Activated CD8-positive, alpha-beta memory T cell treated with anti-CD3 and anti-CD28 coated beads, Interleukin-2, amount 50 U/mL, for 24 hours (primary cell): ENCODE results near the gene TEX26.
"Not testable (repeated sequence)": the region's sequence is repeated elsewhere in the genome, so short reads cannot be mapped to it uniquely, and the experiment has no call there.

Experiments
- DNase-seq: peaks from one replicate; pipeline ENCODE4 v3.0.0-alpha.2; 2020; ENCODE audit errors: extremely low read depth

Gene TEX26

DNA sequence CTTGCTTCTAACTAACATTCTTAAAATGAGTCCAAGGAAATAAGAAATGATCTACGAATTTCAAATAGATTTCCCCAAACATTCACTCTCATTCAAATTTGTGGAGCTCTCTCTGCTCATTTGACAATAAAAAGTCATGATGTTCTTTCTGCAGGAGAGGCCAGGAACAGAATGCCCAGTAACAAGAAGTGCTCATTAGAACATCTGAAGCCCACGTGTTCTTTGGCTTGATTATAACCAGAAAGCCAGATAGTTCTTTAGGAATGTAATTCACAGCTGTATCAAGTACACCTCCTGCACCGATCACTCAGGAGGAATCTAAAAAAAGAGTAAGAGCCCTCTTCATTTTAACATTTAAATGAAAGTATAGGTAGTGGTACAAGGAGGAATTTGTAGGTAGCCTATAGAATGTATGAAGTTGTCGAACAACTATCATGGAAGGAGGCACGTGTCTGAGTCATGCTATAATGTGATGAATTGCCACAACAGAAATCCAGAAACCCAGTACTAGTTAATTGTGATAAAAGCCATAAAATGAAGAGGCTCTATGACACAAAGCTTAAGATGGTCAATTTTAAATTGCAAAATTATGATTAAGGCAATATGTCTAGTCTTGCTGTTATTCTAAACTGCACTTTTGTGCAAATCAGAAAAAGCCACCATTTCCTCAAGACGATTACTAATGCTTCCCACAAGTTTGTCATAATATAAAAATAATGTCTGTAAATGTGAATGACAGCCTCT, 13.6 kb upstream of the TEX26 start:
- no peak for DNase-seq

DNA sequence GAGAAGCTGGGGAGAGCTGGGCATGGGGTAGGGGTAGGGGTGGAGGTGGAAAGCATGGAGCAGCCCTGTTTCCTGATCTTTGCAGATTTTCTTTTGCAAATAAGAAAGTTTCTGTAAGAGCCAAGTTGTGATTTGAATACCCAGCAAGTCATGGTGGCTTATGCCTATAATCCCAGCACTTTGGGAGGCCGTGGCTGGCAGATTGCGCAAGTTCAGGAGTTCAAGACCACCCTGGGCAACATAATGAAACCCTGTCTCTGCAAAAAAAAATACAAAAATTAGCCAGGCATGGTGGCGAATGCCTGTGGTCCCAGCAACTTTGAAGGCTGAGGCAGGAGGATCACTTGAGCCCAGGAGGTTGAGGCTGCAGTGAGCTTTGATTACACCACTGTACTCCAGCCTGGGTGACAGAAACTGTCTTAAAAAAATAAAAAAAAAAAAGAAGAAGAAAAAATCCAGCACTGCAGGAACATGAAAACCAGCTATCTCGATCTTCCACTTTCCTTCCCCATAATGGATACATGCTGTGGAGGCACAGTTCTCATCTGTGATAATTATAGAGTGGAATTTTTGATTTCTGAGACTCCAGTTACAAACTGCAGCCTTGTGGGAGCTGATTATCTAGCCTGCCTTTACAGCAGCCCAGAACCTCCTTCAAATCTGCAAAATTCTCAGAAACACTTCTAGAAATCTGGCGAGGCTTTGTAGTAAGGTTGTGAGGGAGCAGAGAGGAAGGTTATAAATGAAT, 12.1 kb upstream of the TEX26 start:
- DNase-seq: no peak

DNA sequence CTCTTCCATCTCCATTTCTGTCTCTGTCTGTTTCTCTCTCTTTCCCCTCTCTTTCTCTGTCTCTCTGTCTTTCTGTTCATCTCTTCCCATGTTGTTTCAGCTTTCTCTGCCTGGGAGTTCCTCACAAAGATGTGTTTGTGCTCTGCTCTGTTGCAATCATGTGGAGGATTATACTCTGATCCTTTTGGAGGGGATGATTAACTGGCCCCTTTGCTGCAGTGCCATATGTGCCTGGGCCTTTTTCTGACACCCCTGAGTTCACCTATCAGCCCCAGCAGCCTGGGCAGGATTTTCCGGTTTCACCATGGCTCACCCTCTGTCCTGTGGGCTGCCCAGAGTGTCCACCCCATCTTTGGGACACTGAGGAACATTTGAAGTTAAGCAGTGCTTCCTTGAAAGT, 9.0 kb upstream of the TEX26 start:
- DNase-seq: no peak

DNA sequence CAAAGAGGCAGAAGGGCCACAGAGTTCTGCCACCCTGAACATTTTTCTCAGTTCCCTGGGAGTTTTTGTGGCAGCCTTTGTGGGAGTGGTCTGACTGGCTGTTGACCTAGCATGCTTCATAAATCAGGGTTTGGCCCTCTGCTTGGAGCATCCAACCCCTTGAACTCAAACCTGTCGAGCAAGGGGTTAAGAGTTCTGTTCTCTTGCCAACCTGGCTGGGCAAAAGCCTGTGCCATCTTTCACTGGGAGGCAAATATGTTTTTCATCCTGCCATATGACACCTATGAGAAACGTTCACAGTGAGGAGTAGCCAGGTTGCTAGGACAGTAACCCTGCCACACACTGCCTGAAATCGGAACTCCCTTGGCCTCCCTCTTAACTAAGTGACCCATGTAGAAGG, 7.7 kb upstream of the TEX26 start:
- no peak for DNase-seq

DNA sequence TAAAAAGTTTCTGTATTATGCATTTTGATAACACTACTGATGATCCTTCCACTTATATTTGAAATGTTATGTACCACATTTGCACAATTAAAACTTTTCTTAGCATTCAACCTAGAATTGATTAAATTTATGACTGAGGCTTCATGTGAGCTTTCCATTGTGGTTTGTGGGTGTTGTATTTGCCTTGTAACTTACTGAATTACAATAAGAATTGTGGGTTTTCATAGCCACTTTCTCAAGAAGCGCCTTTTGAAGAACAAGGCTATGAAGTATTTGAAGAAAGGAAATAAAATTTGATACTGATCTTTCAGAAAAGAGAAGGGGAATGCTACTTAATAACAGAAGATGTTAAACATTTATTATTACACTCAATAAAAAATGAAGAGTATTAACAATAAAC, 7.0 kb upstream of the TEX26 start:
- DNase-seq: no peak

DNA sequence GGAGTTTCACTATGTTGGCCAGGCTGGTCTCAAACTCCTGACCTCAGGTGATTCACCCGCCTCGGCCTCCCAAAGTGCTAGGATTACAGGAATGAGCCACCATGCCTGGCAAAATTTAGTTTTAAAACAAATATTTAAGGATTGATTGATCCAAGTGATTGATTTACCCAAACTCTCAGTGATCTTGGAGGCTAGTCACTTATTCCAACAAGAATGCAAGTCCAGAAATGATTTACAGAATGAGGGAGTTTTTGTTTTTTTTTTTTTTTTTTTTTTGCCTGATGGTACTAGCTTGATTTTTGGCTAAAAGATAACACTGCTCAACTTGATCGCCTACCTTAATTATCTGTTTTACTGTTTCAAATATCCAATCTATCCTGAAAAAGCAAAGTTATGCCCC, 5.7 kb upstream of the TEX26 start:
- DNase-seq: no peak

DNA sequence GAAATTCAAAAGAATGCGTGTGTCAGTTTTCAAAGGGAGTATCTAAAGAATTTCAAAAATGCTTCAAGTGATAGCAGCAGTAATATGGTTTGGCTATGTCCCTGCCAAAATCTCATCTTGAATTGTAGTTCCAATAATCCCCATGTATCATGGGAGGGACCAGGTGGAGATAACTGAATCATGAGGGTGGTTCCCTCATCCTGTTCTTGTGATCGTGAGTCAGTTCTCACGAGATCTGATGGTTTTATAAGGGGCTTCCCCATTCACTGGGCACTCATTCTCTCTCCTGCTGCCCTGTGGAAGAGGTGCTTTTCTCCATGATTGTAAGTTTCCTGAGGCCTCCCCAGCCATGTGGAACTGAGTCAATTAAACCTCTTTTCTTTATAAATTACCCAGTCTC, 5.3 kb upstream of the TEX26 start:
- not testable (repeated sequence) for DNase-seq

DNA sequence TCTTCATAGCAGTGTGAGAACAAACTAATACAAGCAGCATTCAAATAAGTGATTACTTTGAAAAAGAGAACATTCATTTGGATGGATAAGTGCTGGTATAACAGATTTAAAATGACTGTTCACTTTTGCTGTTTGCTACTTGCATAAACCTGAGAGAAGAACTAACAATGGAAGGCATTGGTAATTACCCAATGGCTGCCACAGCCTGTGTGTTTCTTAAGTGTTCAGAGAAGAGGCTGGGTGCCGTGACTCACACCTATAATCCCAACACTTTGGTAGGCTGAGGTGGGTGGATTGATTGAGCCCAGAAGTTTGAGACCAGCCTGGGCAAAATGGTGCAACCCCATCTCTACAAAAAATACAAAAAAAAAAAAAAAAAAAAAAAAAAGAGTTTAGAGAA, 4.9 kb upstream of the TEX26 start:
- no peak for DNase-seq

DNA sequence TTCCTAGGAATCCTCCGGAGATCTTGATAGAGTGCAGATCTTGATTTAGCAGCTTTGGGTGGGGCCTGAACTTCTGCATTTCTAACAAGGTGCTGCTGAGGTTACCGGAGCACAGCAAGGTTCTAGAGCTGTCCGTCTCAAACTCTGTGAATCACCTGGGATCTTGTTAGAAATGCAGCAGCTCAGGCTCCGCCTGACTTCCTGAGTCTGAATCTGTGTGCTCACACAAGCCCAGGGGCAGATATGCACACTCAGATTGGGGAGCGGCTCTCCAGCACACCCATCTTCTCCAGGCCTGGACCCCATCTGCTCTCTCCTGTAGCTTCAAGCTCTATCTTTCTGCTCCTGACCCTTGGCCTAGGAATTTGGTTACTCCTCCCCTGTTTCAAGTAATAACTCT, 3.5 kb upstream of the TEX26 start:
- no peak for DNase-seq

DNA sequence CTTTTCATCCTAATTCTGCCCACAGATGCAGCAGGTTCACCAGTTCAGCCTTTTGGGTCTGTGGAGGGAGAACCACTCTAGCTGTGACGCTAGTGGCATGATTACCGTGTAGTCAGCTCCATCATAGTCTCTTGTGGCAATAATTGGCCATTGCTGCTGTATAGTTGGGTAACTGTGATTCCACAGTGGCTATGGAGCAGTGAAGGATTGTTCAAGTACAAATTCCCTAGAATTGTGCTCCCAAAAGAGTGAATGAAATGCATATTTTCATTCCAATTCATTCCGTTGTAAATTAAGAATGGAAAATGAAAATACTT, 856 bp downstream of the TEX26 start:
- no peak for DNase-seq

DNA sequence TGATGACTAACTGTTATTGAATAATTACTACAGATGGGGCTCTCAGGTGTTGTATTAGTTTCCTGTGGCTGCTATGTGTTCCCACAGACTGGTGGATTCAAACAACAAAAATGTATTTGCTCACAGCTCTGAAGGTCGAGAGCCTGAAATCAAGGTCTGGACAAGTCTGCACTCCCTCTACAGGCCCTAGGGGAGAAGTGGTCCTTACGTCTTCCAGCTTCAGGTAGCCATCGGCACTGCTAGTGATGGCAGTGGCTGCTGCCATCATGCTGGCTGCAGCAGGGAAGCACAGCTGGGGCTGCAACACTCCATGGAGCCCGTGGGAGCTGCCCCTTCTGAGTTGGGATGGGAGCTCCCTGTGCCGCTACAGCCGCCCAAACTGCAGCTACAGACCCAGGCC, 1.9 kb downstream of the TEX26 start:
- no peak for DNase-seq

DNA sequence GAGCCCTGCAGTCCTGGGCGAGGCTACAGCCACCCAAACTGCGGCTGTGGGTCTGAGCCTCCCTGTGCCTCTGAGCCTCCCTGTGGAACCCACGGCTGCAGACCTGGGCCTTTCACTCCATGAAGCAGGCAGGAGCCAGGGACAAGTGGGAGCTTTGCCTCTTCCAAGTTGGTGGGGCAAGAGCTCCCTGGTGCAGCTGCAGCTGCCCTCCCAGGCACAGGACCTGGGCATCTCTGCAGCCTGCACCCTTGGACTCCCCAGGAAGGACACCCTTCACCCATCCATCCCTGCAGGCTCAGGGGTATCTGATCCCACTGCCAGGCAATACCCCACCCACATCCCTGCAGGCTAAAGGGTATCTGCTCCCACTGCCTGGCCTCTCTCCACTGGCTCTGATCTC, 2.3 kb downstream of the TEX26 start:
- no peak for DNase-seq

DNA sequence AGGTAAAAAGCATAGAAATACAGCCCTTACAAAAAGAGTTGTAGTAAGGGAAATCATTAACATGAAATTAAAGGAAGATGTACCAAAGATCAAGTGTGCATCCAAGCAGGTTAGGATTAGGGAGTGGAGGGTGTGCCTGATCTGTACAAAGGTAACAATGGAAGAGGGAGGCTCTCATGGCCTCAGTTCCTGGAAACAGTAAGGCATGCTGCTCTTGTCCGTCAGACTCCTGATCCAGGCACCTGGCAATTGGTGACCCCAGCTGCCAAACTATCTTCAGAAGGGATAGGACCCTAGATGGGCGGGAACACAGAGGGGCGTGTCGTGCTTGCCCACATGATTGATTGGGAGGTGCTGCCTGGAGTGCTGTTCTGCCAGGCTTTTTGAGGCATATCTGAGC, 4.5 kb downstream of the TEX26 start:
- no peak for DNase-seq

DNA sequence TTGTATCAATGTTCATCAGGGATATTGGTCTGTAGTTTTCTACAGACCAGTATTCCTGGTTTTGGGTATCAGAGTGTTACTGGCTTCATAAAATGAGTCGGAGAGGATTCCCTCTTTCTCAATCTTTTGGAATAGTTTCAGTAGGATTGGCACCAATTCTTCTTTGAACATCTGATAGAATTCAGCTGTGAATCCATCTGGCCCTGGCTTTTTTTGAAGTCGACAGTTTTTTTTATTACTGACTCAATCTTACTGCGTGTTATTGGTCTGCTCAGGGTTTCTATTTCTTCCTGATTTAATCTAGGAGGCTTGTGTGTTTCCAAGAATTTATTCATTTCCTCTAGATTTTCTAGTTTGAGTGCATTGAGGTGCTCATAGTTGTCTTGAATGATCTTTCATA, 11.4 kb downstream of the TEX26 start:
- no peak for DNase-seq

DNA sequence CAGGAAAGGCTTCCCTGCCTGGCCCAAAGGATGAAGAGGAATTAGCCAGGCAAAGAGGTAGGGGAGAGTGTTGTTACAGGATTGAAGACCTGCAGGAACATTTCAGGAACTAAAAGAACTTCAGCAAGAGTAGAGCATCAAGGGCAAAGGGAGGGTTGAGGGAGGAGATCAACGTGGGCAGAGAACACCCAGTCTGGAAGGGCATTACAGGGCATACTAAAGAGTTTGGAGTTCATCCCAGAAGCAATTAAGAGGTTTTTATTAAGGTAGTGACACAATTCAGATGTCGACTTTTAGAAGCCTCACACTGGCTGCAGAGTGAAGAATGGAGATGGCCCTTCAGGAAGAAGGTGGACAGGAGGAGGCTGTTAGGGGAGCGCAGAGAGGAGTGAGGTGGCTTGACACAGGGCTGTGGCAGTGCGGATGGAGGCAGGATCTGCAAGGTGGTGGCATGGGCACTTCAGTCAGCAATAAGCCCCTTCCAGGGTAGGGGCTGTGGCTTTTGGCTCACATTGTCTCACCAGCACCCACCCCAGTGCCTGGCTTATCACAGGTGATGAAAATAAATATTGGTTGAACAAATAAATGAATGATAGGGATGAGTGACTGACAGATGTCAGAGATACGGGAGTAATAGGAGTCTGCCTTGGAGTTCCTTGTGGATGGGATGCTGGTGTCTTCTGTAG, 24.9 kb downstream of the TEX26 start:
- DNase-seq: no peak

DNA sequence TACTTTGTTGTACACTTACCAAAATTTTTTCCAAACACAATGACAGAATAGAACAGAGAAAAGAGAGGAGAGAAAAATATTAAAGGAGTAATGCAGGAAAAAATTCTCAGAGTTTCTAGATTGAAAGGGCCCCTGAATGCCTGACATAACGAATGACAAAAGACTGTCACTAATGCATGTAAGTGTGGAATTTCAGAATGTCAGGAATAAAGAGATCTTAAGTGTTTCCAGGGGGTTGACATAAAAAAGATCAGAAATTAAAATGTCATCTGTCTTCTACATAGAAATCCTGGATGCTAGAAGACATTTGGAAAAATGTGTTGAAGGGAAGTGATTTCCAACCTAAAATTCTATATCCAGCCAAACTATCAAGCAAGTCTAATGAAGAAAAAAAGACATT, 27.2 kb downstream of the TEX26 start:
- DNase-seq: no peak

DNA sequence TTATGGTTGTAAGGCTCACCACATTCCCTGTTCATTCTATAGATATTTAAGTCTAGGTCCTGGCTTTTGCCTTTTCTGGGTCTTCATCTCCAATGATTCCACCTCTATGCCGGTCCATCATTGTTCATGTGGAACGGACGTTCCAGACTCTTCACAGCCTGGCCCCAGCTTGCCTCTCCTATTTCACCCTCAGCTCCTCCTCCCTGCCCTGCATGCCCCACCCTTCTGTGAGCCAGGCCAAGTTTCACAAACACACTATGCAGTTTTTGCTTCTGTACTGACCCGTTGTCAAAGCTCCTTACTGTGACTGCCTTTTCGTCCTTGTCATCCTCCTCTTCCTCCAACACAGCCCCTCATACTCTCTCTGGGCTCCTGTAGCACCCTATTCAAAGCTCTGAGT, 31.3 kb downstream of the TEX26 start:
- no peak for DNase-seq

DNA sequence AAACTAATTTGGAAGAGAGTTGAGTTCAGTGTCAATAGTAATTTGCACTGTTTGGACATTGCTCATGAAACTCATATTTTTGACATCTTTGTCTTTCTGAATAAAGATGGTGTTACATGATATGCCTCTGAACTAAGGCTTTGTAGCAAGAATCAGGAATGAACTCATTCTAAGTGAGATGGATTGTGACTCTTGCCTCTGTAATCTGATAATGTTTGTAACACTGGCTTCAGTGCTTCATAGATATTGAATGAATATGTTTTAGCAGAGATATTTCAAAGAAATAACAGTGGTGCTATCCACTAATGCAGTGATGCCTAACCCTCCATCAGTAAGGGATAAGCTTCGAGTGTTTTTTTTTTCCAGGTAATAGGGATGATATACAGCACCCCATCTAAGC, 32.9 kb downstream of the TEX26 start:
- DNase-seq: no peak

DNA sequence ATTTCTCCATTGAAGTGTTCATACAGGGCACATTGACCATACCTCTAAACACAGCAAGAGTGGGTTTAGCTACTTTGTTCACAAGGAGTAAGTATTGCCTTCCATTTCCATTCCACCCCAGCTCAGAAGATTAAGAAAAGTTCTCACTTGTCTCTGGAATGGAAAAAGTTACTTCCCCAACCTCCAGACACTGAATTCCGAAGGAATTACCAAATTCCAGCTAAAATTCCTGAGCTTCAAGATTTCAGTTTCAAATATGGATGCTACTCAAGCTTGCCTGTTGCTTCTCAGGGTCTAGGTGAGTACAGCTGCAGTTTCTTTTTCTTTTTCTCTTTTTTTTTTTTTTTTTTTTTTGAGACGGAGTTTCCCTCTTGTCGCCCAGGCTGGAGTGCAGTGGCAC, 33.6 kb downstream of the TEX26 start:
- no peak for DNase-seq

DNA sequence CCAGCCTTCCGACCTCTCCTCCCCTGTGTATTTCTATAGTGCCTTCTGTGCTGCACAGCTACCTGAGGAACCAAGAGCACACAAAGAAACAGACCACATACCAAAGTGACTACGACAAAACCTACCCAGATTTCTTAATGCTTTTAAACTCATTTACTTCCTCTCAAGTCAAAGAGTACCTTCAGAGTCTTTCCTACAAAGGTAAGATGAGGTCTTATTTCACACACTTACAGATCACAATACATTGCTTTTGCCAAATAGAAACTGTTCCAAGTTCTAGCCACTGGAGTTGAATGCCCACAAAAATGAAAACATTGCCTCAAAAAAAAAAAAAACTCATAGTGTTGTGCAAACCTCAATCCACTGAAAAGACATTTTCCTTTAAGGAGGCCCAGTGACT, 36.4 kb downstream of the TEX26 start:
- no peak for DNase-seq

DNA sequence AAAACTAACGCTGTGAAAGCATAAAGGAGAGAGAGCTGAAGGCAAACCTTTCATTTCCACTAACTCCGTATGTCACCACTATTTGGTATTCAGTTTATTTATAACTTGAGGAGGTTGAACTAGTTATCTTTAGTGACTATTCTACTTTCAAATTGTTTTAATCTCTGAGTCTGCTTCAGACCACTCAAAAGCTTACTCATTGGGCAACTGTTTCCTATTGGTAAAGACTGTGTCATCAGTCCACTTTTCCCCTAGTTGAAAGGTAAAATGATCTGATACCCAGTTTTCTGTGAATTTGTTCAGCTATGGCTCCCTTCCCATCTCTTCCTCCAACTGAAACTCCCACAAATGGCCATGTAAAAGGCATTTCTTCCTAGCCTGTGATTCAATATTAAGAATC, 39.1 kb downstream of the TEX26 start:
- no peak for DNase-seq

DNA sequence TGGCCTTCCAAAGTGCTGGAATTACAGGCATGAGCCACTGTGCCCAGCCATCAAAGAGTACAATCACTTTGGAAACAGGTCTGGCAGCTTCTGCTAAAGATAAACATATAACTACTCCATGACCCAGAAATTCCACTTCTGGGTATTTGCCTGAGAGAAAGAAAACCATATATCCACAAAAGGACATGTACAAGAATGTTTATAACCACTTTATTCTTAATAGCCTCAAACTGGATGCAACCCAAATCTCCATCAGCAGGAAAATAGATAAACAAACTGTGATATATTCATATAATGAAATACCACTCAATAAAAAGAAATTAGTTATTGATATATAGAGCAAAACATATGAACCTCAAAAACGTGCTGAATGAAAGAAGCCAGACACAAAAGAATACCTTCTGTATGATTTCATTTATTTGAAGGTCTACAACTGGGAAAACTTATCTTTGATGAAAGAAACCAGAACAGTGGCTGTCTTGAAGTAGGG, 40.5 kb downstream of the TEX26 start:
- DNase-seq: no peak

DNA sequence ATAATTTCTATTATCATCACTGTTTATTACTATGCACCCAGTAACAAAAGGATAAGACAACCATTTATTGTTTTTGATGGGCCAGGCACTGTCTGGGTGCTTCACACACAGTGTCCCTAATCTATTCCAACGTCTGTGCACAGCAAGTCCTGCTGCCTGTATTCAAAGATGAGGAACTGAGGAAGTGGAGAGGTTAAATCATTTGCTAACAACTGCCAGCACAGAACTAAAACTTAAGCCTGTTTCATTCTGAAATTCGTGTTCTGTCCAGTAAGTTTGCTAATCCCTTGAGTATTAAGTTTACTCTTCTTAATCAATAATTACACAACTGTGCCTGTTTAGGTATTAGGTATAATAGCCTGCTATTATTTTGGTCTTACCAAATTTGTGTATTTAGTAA, 41.9 kb downstream of the TEX26 start:
- no peak for DNase-seq
